HEK293T (cell line): ENCODE measurements around the gene GPR85.
"Not testable (repeated sequence)": the region's sequence is repeated elsewhere in the genome, so short reads cannot be mapped to it uniquely, and the experiment has no call there.

Experiments
- CTCF ChIA-PET: fragments of 350-600 bp; formaldehyde crosslinking; extraction: SDS; loops from one replicate; lab custom pipeline; 2021; ENCODE audit warnings: antibody characterized with exemption, inconsistent platforms; lab: Yijun Ruan, JAX
- POLR2A ChIA-PET: fragments of 350-600 bp; formaldehyde crosslinking; extraction: SDS; loops from one replicate; lab custom pipeline; 2020; ENCODE audit warnings: antibody characterized with exemption, inconsistent platforms; lab: Yijun Ruan, JAX
- DNase-seq: peaks from one replicate; pipeline ENCODE4 v3.0.0; 2012; ENCODE audit warnings: mixed read lengths; ENCODE audit errors: extremely low spot score
- ARNT ChIP-seq: fragments of 450-650 bp; IDR thresholded peaks from 2 replicates; pipeline ENCODE4 v1.6.1; 2017; ENCODE audit warnings: mild to moderate bottlenecking
- BHLHE40 ChIP-seq: fragments of 450-650 bp; IDR thresholded peaks from 2 replicates; pipeline ENCODE4 v1.6.1; 2016; ENCODE audit warnings: mild to moderate bottlenecking, moderate library complexity, borderline replicate concordance
- CTBP1 ChIP-seq: fragments of 450-650 bp; IDR thresholded peaks from 2 replicates; pipeline ENCODE4 v1.6.1; 2016; ENCODE audit warnings: borderline replicate concordance
- ELF4 ChIP-seq: fragments of 450-650 bp; IDR thresholded peaks from 2 replicates; pipeline ENCODE4 v1.6.1; 2017; ENCODE audit warnings: antibody characterized with exemption
- FOXA1 ChIP-seq: fragments of 450-650 bp; IDR thresholded peaks from 2 replicates; pipeline ENCODE4 v1.6.1; 2016; ENCODE audit warnings: mild to moderate bottlenecking
- FOXK2 ChIP-seq: fragments of 450-650 bp; IDR thresholded peaks from 2 replicates; pipeline ENCODE4 v1.6.1; 2016; ENCODE audit warnings: mild to moderate bottlenecking
- FOXM1 ChIP-seq: fragments of 450-650 bp; IDR thresholded peaks from 2 replicates; pipeline ENCODE4 v1.6.1; 2017; ENCODE audit warnings: mild to moderate bottlenecking, borderline replicate concordance
- HDGF ChIP-seq: fragments of 450-650 bp; IDR thresholded peaks from 2 replicates; pipeline ENCODE4 v1.6.1; 2017; ENCODE audit warnings: antibody characterized with exemption, borderline replicate concordance
- L3MBTL2 ChIP-seq: fragments of 450-650 bp; conservative IDR thresholded peaks from 2 replicates; pipeline ENCODE4 v1.6.1; 2016; ENCODE audit warnings: mild to moderate bottlenecking
- LEF1 ChIP-seq: fragments of 450-650 bp; IDR thresholded peaks from 2 replicates; pipeline ENCODE4 v1.6.1; 2017; ENCODE audit warnings: mild to moderate bottlenecking, borderline replicate concordance
- NFRKB ChIP-seq: fragments of 450-650 bp; IDR thresholded peaks from 2 replicates; pipeline ENCODE4 v1.6.1; 2016; ENCODE audit warnings: mild to moderate bottlenecking, moderate library complexity
- SP1 ChIP-seq: fragments of 450-650 bp; IDR thresholded peaks from 2 replicates; pipeline ENCODE4 v1.6.1; 2017
- SUZ12 ChIP-seq: fragments of 450-650 bp; IDR thresholded peaks from 2 replicates; pipeline ENCODE4 v1.6.1; 2016; ENCODE audit warnings: mild to moderate bottlenecking
- TARDBP ChIP-seq: fragments of 450-650 bp; IDR thresholded peaks from 2 replicates; pipeline ENCODE4 v1.6.1; 2016
- ZNF384 ChIP-seq: fragments of 450-650 bp; IDR thresholded peaks from 2 replicates; pipeline ENCODE4 v1.6.1; 2016
- TF ChIP-seq, protein P1 (sequence below): fragments of 450-650 bp; IDR thresholded peaks from 2 replicates; pipeline ENCODE4 v1.6.1; 2016

Gene GPR85

DNA sequence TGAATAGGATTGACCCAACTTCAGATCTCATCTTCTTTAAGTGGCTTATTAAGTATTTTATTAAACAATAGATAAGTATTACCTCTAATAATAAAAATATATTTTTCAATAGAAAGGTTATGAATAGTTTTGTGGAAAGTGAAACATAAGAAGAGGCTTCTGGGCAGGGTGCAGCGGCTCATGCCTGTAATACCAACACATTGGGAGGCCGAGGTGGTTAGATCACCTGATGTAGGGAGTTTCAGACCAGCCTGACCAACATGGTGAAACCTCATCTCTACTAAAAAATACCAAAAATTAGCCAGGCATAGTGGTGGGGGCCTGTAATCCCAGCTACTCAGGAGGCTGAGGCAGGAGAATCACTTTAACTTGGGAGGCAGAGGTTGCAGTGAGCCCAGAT is 26.5 kb downstream of the GPR85 start:
- ChIA-PET CTCF (no interaction called here), POLR2A (no interaction called here)
- TF ChIP-seq, protein P1, sequence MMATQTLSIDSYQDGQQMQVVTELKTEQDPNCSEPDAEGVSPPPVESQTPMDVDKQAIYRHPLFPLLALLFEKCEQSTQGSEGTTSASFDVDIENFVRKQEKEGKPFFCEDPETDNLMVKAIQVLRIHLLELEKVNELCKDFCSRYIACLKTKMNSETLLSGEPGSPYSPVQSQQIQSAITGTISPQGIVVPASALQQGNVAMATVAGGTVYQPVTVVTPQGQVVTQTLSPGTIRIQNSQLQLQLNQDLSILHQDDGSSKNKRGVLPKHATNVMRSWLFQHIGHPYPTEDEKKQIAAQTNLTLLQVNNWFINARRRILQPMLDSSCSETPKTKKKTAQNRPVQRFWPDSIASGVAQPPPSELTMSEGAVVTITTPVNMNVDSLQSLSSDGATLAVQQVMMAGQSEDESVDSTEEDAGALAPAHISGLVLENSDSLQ, result no peak
- TF ChIP-seq SP1, result no peak
- DNase-seq, result no peak

DNA sequence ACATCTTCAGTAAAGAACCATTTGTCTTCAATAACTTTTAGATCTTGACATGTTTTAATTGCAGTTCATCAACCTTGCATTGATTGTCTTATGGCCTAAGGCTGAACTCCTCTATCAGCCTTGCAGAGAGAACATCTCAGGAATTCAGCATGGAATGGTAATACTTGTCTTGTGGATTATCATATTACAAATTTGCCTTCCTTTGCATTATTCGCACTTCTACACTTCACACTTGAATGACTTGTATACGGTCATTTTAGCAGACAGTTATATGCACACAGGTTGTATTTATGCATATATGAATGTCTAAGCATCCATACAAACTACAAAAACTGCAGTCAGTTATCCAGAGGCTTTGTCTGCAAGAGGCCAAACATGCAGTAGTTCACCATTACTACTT is 31.7 kb downstream of the GPR85 start:
- DNase-seq, result no peak
- TF ChIP-seq ZNF384, result no peak
- TF ChIP-seq TARDBP, result no peak
- TF ChIP-seq CTBP1, result no peak
- TF ChIP-seq BHLHE40, result no peak
- no peak for TF ChIP-seq LEF1
- no peak for TF ChIP-seq FOXA1
- no peak for TF ChIP-seq SUZ12
- no peak for TF ChIP-seq NFRKB
- TF ChIP-seq, protein P1, result no peak
- TF ChIP-seq L3MBTL2, result no peak
- no peak for TF ChIP-seq HDGF
- no peak for TF ChIP-seq FOXM1
- TF ChIP-seq ELF4, result no peak
- no peak for TF ChIP-seq ARNT
- TF ChIP-seq FOXK2, result no peak
- TF ChIP-seq SP1, result no peak
- ChIA-PET CTCF (interaction anchor here (0.8 kb wide), 1 partner anchor 24 kb away, joined by 3 read pairs; no protein-coding TSS in a partner anchor), POLR2A (no interaction called here)

DNA sequence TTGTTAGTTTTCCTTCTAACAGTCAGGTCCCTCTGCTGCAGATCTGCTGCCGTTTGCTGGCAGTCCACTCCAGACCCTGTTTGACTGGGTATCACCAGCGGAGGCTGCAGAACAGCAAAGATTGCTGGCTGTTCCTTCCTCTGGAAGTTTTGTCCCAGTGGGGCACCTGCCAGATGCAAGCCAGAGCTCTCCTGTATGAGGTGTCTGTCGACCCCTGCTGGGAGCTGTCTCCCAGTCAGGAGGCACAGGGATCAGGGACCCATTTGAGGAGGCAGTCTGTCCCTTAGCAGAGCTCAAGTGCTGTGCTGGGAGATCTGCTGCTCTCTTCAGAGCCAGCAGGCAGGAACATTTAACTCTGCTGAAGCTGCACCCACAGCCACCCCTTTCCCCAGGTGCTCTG is 32.4 kb downstream of the GPR85 start:
- CTCF ChIA-PET, DNase-seq, POLR2A ChIA-PET: not testable (repeated sequence)

DNA sequence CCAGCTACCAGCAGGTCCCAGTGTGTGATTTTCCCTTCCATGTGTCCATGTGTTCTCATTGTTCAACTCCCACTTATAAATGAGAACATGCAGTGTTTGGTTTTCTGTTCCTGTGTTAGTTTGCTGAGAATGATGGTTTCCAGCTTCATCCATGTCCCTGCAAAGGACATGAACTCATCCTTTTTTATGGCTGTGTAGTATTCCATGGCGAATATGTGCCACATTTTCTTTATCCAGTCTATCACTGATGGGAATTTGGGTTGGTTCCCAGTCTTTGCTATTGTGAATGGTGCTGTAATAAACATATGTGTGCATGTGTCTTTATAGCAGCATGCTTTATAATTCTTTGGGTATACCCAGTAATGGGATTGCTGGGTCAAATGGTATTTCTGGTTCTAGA is 37.4 kb downstream of the GPR85 start:
- CTCF ChIA-PET, POLR2A ChIA-PET, DNase-seq: not testable (repeated sequence)

DNA sequence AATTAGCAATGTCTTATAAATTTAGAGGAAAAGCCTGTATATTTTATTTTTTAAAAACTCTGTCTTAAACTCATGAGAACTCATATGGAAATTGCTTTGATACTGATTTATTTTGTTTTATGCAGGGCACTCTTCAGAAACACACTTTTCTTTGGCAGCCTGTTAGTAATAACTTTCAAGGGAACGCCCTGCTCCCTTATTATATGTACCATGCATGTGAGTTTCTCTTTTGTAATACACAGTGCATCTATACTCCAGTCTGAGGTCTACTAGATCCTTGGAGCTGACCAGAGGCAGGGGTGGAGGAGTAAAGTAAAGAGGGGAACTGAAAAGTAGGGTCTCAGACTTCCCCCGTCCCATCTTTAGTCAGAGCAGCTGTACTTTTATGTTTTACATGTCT is 40.2 kb downstream of the GPR85 start:
- no peak for TF ChIP-seq L3MBTL2
- no peak for TF ChIP-seq LEF1
- TF ChIP-seq FOXM1, result no peak
- TF ChIP-seq FOXK2, result no peak
- no peak for TF ChIP-seq ARNT
- TF ChIP-seq SUZ12, result no peak
- no peak for TF ChIP-seq TARDBP
- no peak for TF ChIP-seq BHLHE40
- TF ChIP-seq HDGF, result no peak
- TF ChIP-seq FOXA1, result no peak
- no peak for TF ChIP-seq SP1
- TF ChIP-seq, protein P1, result no peak
- no peak for TF ChIP-seq ELF4
- no peak for TF ChIP-seq CTBP1
- TF ChIP-seq NFRKB, result no peak
- TF ChIP-seq ZNF384, result no peak
- ChIA-PET POLR2A (no interaction called here), CTCF (no interaction called here)
- no peak for DNase-seq

DNA sequence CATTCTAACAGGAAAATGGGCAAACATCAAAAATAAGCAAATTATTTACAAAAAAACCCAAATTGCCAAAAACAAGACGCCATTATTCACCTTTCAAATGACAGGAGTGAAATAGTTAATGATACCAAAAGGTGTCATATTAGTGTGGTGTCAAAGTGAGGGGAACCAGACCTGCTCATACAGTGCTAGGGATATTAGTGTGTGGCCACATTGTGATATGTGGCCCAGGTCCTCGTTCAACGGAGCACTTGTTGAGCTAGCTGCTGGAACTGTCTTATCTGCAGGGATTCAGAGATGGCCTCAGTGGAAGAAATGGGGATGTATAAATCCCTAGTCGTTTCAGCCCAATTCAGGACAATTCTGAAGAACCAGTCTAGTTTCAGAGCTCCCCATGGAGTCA is 41.2 kb downstream of the GPR85 start:
- TF ChIP-seq FOXA1, result no peak
- TF ChIP-seq CTBP1, result no peak
- no peak for TF ChIP-seq ZNF384
- TF ChIP-seq NFRKB, result no peak
- TF ChIP-seq FOXK2, result no peak
- TF ChIP-seq, protein P1, result no peak
- TF ChIP-seq ARNT, result no peak
- TF ChIP-seq SUZ12, result no peak
- TF ChIP-seq BHLHE40, result no peak
- TF ChIP-seq LEF1, result no peak
- TF ChIP-seq SP1, result no peak
- no peak for TF ChIP-seq TARDBP
- DNase-seq, result no peak
- ChIA-PET POLR2A (no interaction called here), CTCF (no interaction called here)

DNA sequence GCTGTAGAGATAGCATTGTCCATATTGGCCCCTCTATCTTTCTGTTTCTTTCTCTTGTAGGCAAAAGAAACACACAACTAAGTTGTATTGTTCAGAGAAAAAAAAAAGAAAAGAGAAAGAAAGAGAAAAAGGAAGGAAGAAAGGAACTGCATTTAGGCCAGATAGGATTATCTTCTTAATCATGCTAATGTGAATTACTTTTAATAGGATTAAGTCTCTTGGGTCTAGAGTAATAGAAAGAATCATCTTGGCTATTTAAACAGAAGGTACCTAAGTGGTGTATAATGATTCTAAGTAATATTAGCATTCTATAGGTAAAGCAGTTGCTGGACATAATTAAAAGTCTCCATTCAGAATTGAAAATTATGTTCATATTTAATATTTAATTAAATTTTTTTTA is 42.2 kb downstream of the GPR85 start:
- POLR2A ChIA-PET, result no interaction called here
- TF ChIP-seq, protein P1, result no peak
- TF ChIP-seq SP1, result no peak
- TF ChIP-seq FOXK2, result no peak
- TF ChIP-seq ZNF384, result no peak
- no peak for TF ChIP-seq BHLHE40
- TF ChIP-seq CTBP1, result no peak
- no peak for TF ChIP-seq ELF4
- no peak for TF ChIP-seq FOXM1
- TF ChIP-seq FOXA1, result no peak
- TF ChIP-seq L3MBTL2, result no peak
- TF ChIP-seq HDGF, result no peak
- no peak for TF ChIP-seq LEF1
- TF ChIP-seq SUZ12, result no peak
- CTCF ChIA-PET, result no interaction called here
- DNase-seq, result no peak
